Coronary artery (tissue), 2 donors: ENCODE results near the gene IFNL1.
"Not testable (repeated sequence)": the region's sequence is repeated elsewhere in the genome, so short reads cannot be mapped to it uniquely, and the experiment has no call there.

Experiments
- DNase-seq: peaks from one replicate; pipeline ENCODE4 v3.0.0-alpha.2; 2017; ENCODE audit warnings: low spot score
- H3K27ac ChIP-seq, 2 donors: fragments of 200-600 bp; sonication (generic); one replicate each; pipeline ENCODE4 v1.5.1; 2016 to 2019
- H3K4me3 ChIP-seq: fragments of 200-600 bp; sonication (generic); 2 replicates; pipeline ENCODE4 v1.5.1; 2016; ENCODE audit warnings: mild to moderate bottlenecking, moderate library complexity
- TF ChIP-seq, protein P1 (sequence below): fragments of 200-600 bp; sonication (generic); IDR thresholded peaks from one replicate; pipeline ENCODE4 v1.5.1; 2019; ENCODE audit warnings: antibody characterized with exemption

IFNL1 gene

DNA sequence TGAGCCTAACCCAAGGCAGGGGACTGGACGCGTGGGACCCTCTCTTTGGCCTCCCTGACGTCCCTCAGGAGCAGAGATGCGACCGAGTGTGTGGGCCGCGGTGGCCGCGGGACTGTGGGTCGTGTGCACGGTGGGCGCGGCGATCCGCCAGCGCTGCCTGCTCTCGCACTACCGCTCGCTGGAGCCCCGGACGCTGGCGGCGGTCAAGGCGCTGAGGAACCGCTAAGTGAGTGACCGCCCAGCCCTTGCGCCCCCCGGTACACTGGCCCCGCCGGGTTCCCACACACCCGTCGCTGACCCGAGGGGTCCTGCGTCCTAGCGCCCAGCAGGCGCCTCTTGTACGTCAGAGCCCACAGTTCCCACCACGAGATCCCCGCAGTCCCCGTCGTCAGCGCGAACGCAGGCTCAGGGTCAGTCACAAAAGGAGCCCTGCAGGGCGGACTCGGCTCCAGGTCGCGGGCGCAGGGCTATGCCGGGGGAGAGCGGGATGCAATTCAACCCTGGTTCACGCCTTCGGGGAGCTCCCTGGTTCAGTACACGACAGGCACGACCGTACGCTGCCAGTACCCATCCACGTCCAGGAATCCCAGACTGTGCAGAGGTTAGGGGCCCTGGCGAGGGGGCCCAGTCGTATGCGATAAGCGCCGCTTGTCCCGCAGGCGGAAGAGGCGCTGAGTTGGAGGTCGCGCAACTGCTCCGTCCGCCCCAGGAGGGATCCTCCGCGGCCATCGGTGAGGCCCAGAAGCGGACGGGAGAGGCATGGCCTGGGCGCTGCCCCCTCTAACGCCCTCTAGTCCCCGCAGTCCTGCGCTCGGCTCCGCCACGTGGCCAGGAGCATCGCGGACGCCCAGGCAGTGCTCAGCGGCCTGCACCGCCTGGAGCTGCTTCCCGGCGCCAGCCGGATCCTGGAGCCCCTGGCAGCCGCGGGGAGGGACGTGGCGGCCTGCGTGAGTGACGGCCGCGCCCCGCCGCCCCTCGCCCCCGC, 31.6 kb upstream of the IFNL1 start:
- DNase-seq = no peak
- TF ChIP-seq, protein P1, sequence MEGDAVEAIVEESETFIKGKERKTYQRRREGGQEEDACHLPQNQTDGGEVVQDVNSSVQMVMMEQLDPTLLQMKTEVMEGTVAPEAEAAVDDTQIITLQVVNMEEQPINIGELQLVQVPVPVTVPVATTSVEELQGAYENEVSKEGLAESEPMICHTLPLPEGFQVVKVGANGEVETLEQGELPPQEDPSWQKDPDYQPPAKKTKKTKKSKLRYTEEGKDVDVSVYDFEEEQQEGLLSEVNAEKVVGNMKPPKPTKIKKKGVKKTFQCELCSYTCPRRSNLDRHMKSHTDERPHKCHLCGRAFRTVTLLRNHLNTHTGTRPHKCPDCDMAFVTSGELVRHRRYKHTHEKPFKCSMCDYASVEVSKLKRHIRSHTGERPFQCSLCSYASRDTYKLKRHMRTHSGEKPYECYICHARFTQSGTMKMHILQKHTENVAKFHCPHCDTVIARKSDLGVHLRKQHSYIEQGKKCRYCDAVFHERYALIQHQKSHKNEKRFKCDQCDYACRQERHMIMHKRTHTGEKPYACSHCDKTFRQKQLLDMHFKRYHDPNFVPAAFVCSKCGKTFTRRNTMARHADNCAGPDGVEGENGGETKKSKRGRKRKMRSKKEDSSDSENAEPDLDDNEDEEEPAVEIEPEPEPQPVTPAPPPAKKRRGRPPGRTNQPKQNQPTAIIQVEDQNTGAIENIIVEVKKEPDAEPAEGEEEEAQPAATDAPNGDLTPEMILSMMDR = no peak
- no peak overlapping the region for H3K27ac ChIP-seq
- no peak overlapping the region for H3K4me3 ChIP-seq

DNA sequence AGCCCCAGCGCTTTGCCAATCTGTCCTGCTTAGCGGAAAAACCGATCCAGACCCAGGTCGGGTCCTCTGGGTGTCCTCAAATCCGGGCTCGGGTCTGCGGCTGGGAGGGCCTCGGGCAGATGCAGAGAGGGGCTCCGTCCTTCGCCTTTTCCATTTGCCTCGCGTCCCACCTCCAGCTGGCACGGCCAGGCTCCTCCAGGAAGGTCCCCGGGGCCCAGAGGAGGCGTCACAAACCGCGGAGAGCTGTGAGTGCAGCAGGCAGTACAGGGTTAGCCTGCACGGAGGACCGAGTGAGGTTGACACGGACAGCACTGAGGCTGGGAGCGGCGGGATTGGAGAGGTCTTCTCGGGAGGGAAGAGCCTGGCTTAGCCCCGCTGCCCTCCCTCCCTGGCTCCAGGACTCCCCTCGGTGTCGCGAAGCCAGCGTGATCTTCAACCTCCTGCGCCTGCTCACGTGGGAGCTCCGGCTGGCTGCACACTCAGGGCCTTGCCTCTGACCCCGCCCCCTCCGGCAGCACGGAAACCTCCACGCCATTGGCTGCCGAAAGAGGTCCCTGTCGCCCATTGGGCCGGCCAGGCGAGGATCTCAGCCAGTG, 30.8 kb upstream of the IFNL1 start:
- DNase-seq = no peak
- TF ChIP-seq, protein P1 = no peak

DNA sequence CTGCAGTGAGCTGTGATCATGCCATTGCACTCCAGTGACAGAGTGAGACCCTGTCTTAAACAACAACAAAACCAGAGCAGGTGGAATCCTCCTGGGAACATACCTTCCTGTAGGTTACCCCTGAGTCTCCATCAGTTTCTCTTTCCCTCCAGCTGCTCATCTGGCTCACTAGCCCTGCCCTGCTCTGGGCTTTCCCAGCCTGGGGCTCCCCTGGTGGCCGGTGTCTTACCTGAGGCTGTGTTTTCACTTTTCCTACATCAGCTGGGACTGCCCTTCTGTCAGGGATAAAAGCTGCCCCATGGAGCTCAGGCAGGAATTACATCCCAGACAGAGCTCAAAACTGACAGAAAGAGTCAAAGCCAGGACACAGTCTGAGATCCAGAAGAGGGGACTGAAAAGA, 28.1 kb upstream of the IFNL1 start, which contains the start of gene IFNL2:
Gene IFNL2 (plus strand): TSS at position 312 of the 400 bp plus-strand sequence. CDS start 173 bp downstream, outside the sequence.
- not testable (repeated sequence) for H3K27ac ChIP-seq, DNase-seq, H3K4me3 ChIP-seq

More for the DNA sequence above, 30.8 kb upstream of the IFNL1 start:
- Histone ChIP-seq H3K4me3 (no peak overlapping the region), H3K27ac (no peak overlapping the region)

DNA sequence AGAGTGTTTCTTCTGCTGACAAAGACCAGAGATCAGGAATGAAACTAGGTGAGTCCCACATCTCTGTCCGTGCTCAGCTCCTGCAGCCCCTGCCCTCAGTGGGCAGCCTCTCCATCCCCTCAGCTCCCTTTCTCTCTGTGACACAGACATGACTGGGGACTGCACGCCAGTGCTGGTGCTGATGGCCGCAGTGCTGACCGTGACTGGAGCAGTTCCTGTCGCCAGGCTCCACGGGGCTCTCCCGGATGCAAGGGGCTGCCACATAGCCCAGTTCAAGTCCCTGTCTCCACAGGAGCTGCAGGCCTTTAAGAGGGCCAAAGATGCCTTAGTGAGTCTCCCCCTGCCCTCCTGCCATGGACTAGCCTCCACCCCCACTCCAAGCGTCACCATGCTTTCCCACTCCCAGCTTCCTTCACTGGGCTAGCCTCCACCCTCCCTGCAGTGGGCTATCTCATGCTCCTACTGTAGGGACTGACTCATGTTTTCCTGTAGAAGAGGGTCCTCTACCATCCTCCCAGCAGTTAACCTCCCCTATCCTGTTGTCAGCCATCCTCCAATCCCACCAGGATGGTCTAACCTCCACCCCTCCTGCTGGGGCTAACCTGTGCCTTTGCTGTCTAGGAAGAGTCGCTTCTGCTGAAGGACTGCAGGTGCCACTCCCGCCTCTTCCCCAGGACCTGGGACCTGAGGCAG, 27.5 kb upstream of the IFNL1 start:
- not testable (repeated sequence) for H3K27ac ChIP-seq, H3K4me3 ChIP-seq, DNase-seq

DNA sequence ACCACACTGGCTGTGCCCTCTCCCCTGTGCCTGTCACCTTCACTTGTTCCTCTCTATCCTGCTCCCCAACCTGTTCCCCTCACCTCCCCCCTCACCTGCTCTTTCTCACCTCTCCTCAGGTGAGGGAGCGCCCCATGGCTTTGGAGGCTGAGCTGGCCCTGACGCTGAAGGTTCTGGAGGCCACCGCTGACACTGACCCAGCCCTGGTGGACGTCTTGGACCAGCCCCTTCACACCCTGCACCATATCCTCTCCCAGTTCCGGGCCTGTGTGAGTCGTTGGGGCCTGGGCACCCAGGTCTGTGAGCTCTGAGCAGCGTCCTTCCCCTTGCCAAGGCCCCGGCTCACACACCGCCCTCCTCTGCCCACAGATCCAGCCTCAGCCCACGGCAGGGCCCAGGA, 26.8 kb upstream of the IFNL1 start:
- DNase-seq, H3K4me3 ChIP-seq, H3K27ac ChIP-seq: not testable (repeated sequence)

DNA sequence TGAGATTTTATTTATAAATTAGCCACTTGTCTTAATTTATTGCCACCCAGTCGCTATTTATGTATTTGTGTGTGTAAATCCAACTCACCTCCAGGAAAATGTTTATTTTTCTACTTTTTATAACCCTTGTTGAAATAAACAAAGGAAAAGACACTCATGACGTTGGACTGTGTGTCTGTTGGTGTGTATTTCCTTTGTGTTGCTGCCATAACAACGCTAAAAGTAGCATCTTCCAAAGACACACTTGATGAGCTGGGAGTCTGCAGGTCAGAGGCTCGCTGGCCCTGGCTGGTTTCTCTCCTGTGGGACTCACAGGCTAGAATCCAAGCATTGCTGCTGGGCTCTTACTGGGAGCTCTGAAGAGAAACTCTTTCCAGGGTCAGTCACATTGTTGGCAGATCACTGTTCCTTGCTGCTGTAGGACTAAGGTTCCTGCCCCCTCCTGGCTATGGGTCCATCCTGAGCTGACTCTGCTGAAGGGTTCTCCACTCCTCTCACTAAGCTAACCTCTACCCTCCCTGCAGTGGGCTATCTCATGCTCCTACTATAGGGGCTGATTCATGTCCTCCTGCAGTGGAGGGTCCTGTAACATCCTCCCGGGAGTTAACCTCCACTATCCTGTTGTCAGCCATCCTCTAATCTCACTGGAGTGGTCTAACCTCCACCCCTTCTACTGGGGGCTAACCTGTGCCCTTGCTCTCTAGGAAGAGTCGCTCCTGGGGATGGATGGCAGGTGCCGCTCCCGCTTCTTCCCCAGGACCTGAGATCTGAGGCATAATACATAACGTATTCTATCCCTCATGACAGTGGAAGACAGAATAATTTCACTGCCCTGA, 26.0 kb upstream of the IFNL1 start:
- Histone ChIP-seq H3K4me3 (no peak overlapping the region), H3K27ac (no peak overlapping the region)
- TF ChIP-seq, protein P1 = no peak
- DNase-seq = no peak

DNA sequence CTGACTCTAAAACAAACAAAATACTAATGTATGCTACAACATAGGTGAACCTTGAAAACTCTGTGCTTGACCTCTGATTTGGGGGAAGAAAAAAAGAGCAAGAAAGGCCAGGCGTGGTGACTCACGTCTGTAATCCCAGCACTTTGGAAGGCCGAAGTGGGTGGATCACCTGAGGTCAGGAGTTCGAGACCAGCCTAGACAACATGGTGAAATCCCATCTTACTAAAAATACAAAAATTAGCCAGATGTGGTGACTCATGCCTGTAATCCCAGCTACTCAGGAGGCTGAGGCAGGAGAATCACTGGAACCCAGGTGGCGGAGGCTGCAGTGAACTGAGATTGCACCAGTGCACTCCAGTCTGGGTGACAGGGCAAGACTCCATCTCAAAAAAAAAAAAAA, 22.3 kb upstream of the IFNL1 start:
- H3K27ac ChIP-seq, DNase-seq, H3K4me3 ChIP-seq: not testable (repeated sequence)

DNA sequence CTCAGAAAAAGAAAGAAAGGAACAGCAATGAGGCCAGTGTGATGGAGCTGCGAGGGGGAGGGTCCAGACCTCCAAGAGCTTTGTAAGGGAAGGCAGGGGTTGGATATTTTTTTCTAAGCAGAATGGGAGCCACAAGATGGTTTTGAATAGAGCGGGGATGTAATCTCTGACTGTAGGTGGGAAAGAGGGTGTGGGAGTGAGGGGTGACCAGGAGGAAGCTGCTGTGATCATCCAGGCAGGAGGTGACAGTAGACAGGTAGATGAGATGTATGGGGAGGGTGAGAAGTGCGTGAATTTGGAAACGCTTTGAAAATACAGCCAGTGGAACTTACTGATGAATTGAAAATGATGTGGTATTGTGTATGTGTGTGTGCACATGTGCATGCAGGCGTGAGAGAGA, 20.6 kb upstream of the IFNL1 start:
- no peak for DNase-seq
- no peak overlapping the region for H3K4me3 ChIP-seq
- H3K27ac ChIP-seq = no peak overlapping the region
- TF ChIP-seq, protein P1 = no peak
